Adrenal gland (tissue), 12 donors: ENCODE results near the gene MRPL54. TPM values are rescaled to one million over a fixed set of nuclear protein-coding genes. Genes with fewer than 3 reads are reported as not detected.

Experiments
- DNase-seq, 7 donors: peaks; one replicate each; pipeline ENCODE4 v3.0.0-alpha.2; 2019 to 2020
- H3K27ac ChIP-seq, 5 donors: fragments of 200-600 bp; sonication (generic) in 4 of 5; 1 replicate in 3 of 5; 2 replicates in 2 of 5; pipeline versions ENCODE4 v1.5.1 to v1.8.0; 2016 to 2020; ENCODE audit warnings: mild to moderate bottlenecking in 1 of 5
- H3K27me3 ChIP-seq: fragments of 200-600 bp; 2 replicates; pipeline ENCODE4 v1.8.0; 2021
- H3K36me3 ChIP-seq, 2 donors: fragments of 200-600 bp; replicated peaks in 1 of 2; 1 replicate in 1 of 2; 2 replicates in 1 of 2; pipeline versions ENCODE4 v1.5.1 to v1.8.0; 2018 to 2022
- H3K4me1 ChIP-seq, 2 donors: fragments of 200-600 bp; replicated peaks in 1 of 2; 1 replicate in 1 of 2; 2 replicates in 1 of 2; pipeline versions ENCODE4 v1.5.1 to v1.8.0; 2018 to 2021
- H3K4me3 ChIP-seq, 4 donors: fragments of 200-600 bp; sonication (generic) in 3 of 4; one replicate each; pipeline ENCODE4 v1.5.1; 2016 to 2018
- H3K9me3 ChIP-seq, 3 donors: fragments of 200-600 bp; sonication (generic) in 1 of 3; replicated peaks in 1 of 3; 1 replicate in 2 of 3; 2 replicates in 1 of 3; pipeline versions ENCODE4 v1.5.1 to v1.8.0; 2016 to 2021
- POLR2A ChIP-seq, 2 donors: fragments of 450-650 bp; IDR thresholded peaks; one replicate each; pipeline ENCODE4 v1.6.1; 2017; ENCODE audit warnings: antibody characterized with exemption in 2 of 2, mild to moderate bottlenecking in 2 of 2, moderate library complexity in 1 of 2
- WGBS, 4 donors: extraction: QIAGEN DNeasy Blood & Tissue Kit in 2 of 4; methylation state at CpG; one replicate each; pipeline versions ENCODE4 v1.1.5 to v1.1.7; 2013 to 2017; 5-methylcytosine and 5-hydroxymethylcytosine counted together
- intact Hi-C, 2 donors: fragments of 100-400 bp; cut with DNase I; formaldehyde crosslinking; loops; one replicate each; pipeline versions ENCODE4 v1.14.1 to v1.15.0; 2022 to 2023
- polyA plus RNA-seq, 3 donors: library from polyadenylated mRNA; stranded (reverse); fragments of 200-250 nt in 2 of 3; fragments of 350-450 nt in 1 of 3; fragmentation: Illumina TruSeq in 1 of 3; extraction: RNeasy Lipid Tissue Mini Kit (QIAGEN cat#74804) in 1 of 3; gene quantifications; one replicate each; pipeline ENCODE4 v1.2.3, GENCODE V29; 2013 to 2014
- total RNA-seq, 9 donors: library from RNA; depleted of rRNA in 4 of 9; stranded (reverse); fragments of >200 nt in 4 of 9; fragments of 120-200 nt in 1 of 9; fragmentation: NEBNext Ultra II Directional in 1 of 9; extraction: Animal tissue kit (Norgen Biotek cat#: 25700) in 1 of 9; gene quantifications; one replicate each; pipeline versions ENCODE4 v1.1.0 to v1.2.4, GENCODE V29; 2013 to 2023
- TF ChIP-seq, protein P1 (sequence below), 6 experiments: fragments of 450-650 bp in 4 of 6; fragments of 200-600 bp in 2 of 6; sonication (generic) in 1 of 6; IDR thresholded peaks; 1 replicate in 5 of 6; 2 replicates in 1 of 6; pipeline versions ENCODE4 v1.5.1 to v1.8.0; 2016 to 2021; ENCODE audit warnings: antibody characterized with exemption in 6 of 6, mild to moderate bottlenecking in 2 of 6, moderate library complexity in 1 of 6
- donor health status: healthy with polysubstance abuse.
- donor health status: Bipolar disorder and iron deficiency.
- donor health status: DM: yes; HTN: yes; CAD: no.
- donor health status: DM: no; HTN: no; CAD: no.
- donor health status: DM: no; HTN: no; CAD: no.
- donor health status: DM: yes; HTN: yes; CAD: no.

MRPL54 gene
- total and polyA plus RNA-seq, 12 donors, result 60.2 to 229 (median 107) TPM

GRCh38 chr19:3768748-3769099, 6.2 kb downstream of the MRPL54 start:
- intact Hi-C loops, result no loop called here
- H3K27ac ChIP-seq, result no peak overlapping the region
- no peak for DNase-seq
- no peaks in the 10 kb centered on the region for H3K27me3 ChIP-seq
- peaks cover 0 to 29% of the 10 kb centered on the region in 2 donors for H3K36me3 ChIP-seq
- H3K4me1 ChIP-seq, result peaks cover 0 to under 1% of the 10 kb centered on the region in 2 donors
- 89 to 95% (median 91%) methylated on average over 7 of the region's 7 CpGs for WGBS, 4 donors
- no peaks in the 10 kb centered on the region for H3K9me3 ChIP-seq
- H3K4me3 ChIP-seq, result no peak overlapping the region
- TF ChIP-seq POLR2A (IDR thresholded peaks at IDR 0.05), result no peak
- TF ChIP-seq, protein P1, sequence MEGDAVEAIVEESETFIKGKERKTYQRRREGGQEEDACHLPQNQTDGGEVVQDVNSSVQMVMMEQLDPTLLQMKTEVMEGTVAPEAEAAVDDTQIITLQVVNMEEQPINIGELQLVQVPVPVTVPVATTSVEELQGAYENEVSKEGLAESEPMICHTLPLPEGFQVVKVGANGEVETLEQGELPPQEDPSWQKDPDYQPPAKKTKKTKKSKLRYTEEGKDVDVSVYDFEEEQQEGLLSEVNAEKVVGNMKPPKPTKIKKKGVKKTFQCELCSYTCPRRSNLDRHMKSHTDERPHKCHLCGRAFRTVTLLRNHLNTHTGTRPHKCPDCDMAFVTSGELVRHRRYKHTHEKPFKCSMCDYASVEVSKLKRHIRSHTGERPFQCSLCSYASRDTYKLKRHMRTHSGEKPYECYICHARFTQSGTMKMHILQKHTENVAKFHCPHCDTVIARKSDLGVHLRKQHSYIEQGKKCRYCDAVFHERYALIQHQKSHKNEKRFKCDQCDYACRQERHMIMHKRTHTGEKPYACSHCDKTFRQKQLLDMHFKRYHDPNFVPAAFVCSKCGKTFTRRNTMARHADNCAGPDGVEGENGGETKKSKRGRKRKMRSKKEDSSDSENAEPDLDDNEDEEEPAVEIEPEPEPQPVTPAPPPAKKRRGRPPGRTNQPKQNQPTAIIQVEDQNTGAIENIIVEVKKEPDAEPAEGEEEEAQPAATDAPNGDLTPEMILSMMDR (IDR thresholded peaks at IDR 0.05), result no peak

DNA sequence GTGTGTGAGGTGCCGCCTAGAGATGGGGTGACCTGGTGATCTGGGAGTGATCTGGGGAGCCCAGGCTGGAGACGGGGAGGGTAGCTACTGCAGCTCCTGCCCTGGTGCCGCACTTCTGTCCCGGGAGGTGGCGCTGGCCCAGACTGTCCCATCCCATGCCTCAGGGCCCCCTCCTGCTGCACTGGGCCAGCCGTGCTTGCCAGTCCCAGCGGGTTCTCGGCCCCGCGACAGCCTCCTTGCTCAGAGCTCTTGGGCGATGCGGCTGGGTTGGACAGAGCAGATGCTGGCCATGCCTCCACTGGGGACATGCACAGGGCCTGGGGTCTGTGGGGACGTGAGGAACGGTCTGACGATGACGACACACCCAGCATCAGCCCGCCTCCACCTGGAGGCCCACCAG, 7.0 kb downstream of the MRPL54 start:
- Histone ChIP-seq H3K4me3 (no peak overlapping the region), H3K9me3 (no peaks in the 10 kb centered on the region), H3K27ac (no peak overlapping the region), H3K4me1 (no peaks in the 10 kb centered on the region), H3K36me3 (peaks cover 0 to 29% of the 10 kb centered on the region in 2 donors), H3K27me3 (no peaks in the 10 kb centered on the region)
- 84 to 100% (median 93%) methylated on average over 2 to 17 of the region's 17 CpGs for WGBS, 4 donors
- DNase-seq, result no peak
- TF ChIP-seq POLR2A (IDR thresholded peaks at IDR 0.05), result no peak
- TF ChIP-seq, protein P1 (IDR thresholded peaks at IDR 0.05), result no peak
- intact Hi-C loops, result no loop called here

GRCh38 chr19:3770136-3770999, 7.9 kb downstream of the MRPL54 start:
- no peaks in the 10 kb centered on the region for H3K27me3 ChIP-seq
- H3K4me1 ChIP-seq, result no peaks in the 10 kb centered on the region
- no peaks in the 10 kb centered on the region for H3K9me3 ChIP-seq
- peaks cover 0 to 24% of the 10 kb centered on the region in 2 donors for H3K36me3 ChIP-seq
- intact Hi-C loops, result no loop called here
- TF ChIP-seq POLR2A (IDR thresholded peaks at IDR 0.05), result no peak
- TF ChIP-seq, protein P1 (IDR thresholded peaks at IDR 0.05), result no peak
- H3K27ac ChIP-seq, result no peak overlapping the region
- no peak overlapping the region for H3K4me3 ChIP-seq
- 69 to 76% (median 73%) methylated on average over 13 to 53 of the region's 53 CpGs for WGBS, 4 donors
- no peak for DNase-seq

DNA sequence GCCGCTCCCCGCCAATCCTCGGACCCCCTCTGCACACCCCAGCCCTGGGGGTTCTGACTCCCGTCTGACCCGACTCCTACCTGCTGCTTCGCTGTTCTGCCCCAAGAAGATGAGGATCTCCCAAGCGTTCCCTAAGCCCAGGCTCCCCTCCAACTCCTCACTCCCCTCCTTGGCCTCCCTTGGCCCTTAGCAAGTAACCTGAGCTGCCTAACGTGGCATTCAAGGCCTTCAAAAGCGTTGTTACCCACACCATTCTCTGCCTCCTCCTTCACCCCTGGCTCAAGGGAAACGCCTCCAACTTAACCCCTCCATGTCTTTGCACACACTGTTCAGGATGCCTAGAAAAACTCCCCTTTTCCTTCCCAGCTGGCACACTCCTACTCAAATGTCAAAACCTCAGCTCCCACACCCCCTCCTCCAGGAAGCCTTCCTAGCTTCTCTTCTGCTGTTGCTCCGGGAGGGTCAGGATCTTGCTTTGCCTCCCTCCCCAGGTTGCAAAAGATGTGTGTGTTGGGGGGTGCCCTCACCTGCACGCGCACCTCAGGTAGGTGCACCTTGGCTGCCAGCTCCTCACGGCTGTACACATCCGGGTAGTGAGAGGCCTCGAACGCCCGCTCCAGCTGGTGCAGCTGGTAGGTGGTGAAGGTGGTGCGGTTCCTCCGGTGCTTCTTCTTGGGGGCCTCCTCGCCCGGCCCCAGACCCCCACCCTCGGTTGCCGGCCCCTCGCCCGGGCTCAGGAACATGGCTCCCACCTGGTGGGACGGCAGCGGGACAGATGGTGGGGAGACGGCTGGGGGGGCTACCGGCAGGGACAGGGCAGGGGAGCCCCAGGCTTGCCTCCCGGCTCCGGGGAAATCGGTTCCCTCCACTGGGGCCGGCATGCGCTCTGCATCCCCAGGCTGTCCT, 8.8 kb downstream of the MRPL54 start:
- DNase-seq, result no peak
- no peak overlapping the region for H3K4me3 ChIP-seq

More for the DNA sequence above, 8.8 kb downstream of the MRPL54 start:
- peaks cover 0 to 17% of the 10 kb centered on the region in 2 donors for H3K36me3 ChIP-seq
- 71 to 80% (median 75%) methylated on average over 21 to 35 of the region's 35 CpGs for WGBS, 4 donors
- H3K9me3 ChIP-seq, result no peaks in the 10 kb centered on the region
- H3K27me3 ChIP-seq, result no peaks in the 10 kb centered on the region
- intact Hi-C loops, result no loop called here
- H3K27ac ChIP-seq, result no peak overlapping the region
- TF ChIP-seq POLR2A (IDR thresholded peaks at IDR 0.05), result no peak
- TF ChIP-seq, protein P1 (IDR thresholded peaks at IDR 0.05), result no peak
- H3K4me1 ChIP-seq, result no peaks in the 10 kb centered on the region
